Measurements from ENCODE around the gene FHIT.

FHIT gene

GRCh38 chr3:60720736-60721135, 530.5 kb downstream of the FHIT start:
- Histone ChIP-seq H3K27ac (no peak overlapping the region), H3K27me3 (no peaks in the 10 kb centered on the region), H3K4me3 (no peak overlapping the region), H3K36me3 (no peaks in the 10 kb centered on the region), H3K4me1 (peaks cover 0 to 5% (median 0%) of the 10 kb centered on the region in 4 donors), H3K9me3 (no peaks in the 10 kb centered on the region)
- no peak for DNase-seq
- intact Hi-C loops (cut with DNase I; ENCODE audit: low total_unique reads) = no loop called here
- TF ChIP-seq CTCF (IDR thresholded peaks at IDR 0.05) = no peak

- no peak overlapping the region for H3K27ac ChIP-seq
- no peaks in the 10 kb centered on the region for H3K9me3 ChIP-seq
- DNase-seq = no peak
- H3K4me3 ChIP-seq = no peak overlapping the region
- TF ChIP-seq CTCF (IDR thresholded peaks at IDR 0.05) = no peak
- no peaks in the 10 kb centered on the region for H3K27me3 ChIP-seq
- no peaks in the 10 kb centered on the region for H3K36me3 ChIP-seq
- H3K4me1 ChIP-seq = peaks cover 0 to 5% (median 0%) of the 10 kb centered on the region in 4 donors
- intact Hi-C loops (cut with DNase I; ENCODE audit: low total_unique reads) = no loop called here
Observed at GRCh38 chr3:60716573-60716972, 534.7 kb downstream of the FHIT start.

GRCh38 chr3:60708191-60708975, 542.9 kb downstream of the FHIT start:
- H3K27me3 ChIP-seq = no peaks in the 10 kb centered on the region
- H3K27ac ChIP-seq = no peak overlapping the region
- H3K9me3 ChIP-seq = peaks cover 0 to 5% (median 0%) of the 10 kb centered on the region in 3 donors
- DNase-seq = no peak
- H3K4me3 ChIP-seq = no peak overlapping the region
- H3K36me3 ChIP-seq = no peaks in the 10 kb centered on the region
- H3K4me1 ChIP-seq = peaks cover 0 to 11% (median 0%) of the 10 kb centered on the region in 4 donors
- TF ChIP-seq CTCF (IDR thresholded peaks at IDR 0.05) = no peak
- intact Hi-C loops (cut with DNase I; ENCODE audit: low total_unique reads) = no loop called here

- Histone ChIP-seq H3K27me3 (no peaks in the 10 kb centered on the region), H3K4me1 (peaks cover 0 to 11% (median 0%) of the 10 kb centered on the region in 4 donors), H3K27ac (no peak overlapping the region), H3K4me3 (no peak overlapping the region), H3K36me3 (no peaks in the 10 kb centered on the region), H3K9me3 (peaks cover 0 to 5% (median 0%) of the 10 kb centered on the region in 3 donors)
- no peak for TF ChIP-seq CTCF (IDR thresholded peaks at IDR 0.05)
- intact Hi-C loops (cut with DNase I; ENCODE audit: low total_unique reads) = no loop called here
- DNase-seq = no peak
Observed at GRCh38 chr3:60707452-60708020, 543.7 kb downstream of the FHIT start.

- H3K36me3 ChIP-seq = no peaks in the 10 kb centered on the region
- no peak overlapping the region for H3K4me3 ChIP-seq
- no peak for DNase-seq
- H3K27me3 ChIP-seq = no peaks in the 10 kb centered on the region
- intact Hi-C loops (cut with DNase I; ENCODE audit: low total_unique reads) = no loop called here
- H3K4me1 ChIP-seq = peaks cover 0 to 11% (median 0%) of the 10 kb centered on the region in 4 donors
- no peak for TF ChIP-seq CTCF (IDR thresholded peaks at IDR 0.05)
- H3K9me3 ChIP-seq = no peaks in the 10 kb centered on the region
- no peak overlapping the region for H3K27ac ChIP-seq
Observed at GRCh38 chr3:60703956-60704736, 547.1 kb downstream of the FHIT start.

Data from tibial artery (tissue), 4 donors.